HG02642 (cell line): Measurements from ENCODE around the gene MLF2.

Experiments
- ATAC-seq: cut with Tn5 transposase; IDR thresholded peaks from one replicate; pipeline ENCODE4 v1.9.1; 2021; ENCODE audit warnings: mild to moderate bottlenecking; ENCODE audit not compliant: unreplicated experiment, poor library complexity

Gene MLF2

GRCh38 chr12:6699259-6699988, 53.5 kb downstream of the MLF2 start:
- ATAC-seq, result no peak

GRCh38 chr12:6698352-6699046, 54.4 kb downstream of the MLF2 start:
- ATAC-seq, result no peak
